Esophagus mucosa (tissue), 1 donor: ENCODE data around the gene TAMM41. TPM values are rescaled to one million over a fixed set of nuclear protein-coding genes. Genes with fewer than 3 reads are reported as not detected.
"Not testable (repeated sequence)": the region's sequence is repeated elsewhere in the genome, so short reads cannot be mapped to it uniquely, and the experiment has no call there.

ENCODE experiments used
- ATAC-seq: fragments of 200-7000 bp; cut with Tn5 transposase; one replicate; pipeline ENCODE4 v1.9.1; 2020
- total RNA-seq: library from RNA; stranded (reverse); gene quantifications from one replicate; pipeline ENCODE4 v1.2.4, GENCODE V29; 2023
- donor health status: DM: yes; HTN: yes; CAD: no.

TAMM41 gene, protein sequence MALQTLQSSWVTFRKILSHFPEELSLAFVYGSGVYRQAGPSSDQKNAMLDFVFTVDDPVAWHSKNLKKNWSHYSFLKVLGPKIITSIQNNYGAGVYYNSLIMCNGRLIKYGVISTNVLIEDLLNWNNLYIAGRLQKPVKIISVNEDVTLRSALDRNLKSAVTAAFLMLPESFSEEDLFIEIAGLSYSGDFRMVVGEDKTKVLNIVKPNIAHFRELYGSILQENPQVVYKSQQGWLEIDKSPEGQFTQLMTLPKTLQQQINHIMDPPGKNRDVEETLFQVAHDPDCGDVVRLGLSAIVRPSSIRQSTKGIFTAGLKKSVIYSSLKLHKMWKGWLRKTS
- 13.6 TPM for total RNA-seq

DNA sequence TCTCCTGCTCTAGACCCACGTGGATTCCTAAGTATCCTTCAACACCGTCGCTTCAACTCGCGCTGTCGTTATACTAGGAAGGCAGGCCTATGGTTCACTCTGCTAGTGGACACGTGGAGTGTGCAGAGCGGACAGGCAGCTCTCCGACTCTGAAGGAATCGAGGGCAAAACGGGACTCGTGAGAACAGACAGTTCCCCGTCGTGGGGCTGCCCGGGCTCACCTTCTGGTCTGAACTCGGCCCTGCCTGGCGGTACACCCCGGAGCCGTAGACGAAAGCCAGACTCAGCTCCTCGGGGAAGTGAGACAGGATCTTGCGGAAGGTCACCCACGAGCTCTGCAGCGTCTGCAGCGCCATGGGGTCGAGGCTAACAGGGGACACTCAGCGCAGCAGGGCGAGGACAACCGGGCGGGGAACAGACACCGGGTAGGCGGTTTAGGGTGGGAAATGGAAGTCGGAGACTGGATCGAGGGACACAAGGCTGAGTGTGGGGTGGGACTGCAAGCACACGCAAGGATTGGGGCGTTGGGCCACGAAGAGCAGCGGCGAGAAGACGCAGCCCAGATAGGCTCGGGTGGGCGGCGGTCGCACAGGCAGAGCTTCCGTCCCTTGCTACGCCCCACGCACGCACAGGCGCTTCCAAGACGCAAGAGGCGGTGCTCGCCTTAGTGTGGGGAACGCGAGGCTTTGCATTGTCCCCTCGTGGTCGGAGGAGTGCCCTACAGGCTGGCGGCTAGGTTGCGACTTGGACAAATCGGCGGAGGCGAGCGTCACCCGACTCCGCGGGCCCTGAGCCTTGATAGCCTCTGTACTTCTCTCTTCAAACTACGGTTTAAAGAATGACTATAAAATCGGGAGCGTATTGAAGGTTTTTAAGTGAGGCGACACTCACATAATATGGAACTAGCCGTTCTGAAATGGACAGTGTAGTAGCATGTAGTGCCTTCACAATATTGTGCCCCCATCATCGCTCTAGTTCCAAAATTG lies at the start of gene TAMM41:
TSS of gene TAMM41 (minus strand) at position 605 of the 986 bp plus-strand sequence. CDS start at position 356, 249 bp downstream.
- peak; percentile 99 for ATAC-seq

DNA sequence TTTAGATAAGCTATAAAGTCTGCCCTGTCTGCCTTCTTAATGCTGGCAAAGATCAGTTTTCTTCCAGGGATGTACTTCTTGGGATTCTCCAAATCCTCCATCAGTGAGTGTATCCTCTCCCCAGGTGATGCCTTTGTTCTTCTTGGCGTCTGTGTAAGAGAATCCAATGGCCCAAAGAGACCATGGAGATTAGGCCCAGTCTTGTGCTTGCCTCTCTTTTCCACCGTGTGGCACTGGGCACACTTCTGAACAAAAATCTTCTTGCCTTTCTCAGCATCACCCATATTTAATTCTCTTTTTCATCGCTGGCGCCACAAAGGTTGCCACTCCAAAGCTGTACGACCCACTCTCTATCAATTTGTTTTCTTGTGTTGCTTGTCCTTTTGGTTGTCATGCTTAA lies 32.2 kb upstream of the TAMM41 start:
- ATAC-seq, result no peak

DNA sequence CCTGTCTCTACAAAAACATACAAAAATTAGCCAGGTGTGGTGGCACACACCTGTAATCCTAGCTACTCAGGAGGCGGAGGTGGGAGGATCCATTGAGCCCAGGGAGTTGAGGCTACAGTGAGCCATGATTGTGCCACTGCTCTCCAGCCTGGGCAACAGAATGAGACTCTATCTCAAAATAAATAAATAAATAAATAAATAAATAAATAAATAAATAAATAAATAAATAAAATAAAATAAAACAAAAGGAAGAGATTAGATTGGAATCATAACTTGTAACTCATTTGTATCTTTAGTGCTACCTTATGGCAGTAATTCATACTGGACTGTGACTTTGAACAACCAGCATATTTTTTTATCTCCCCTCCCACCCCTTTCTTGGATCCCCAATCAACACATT lies 28.0 kb upstream of the TAMM41 start:
- not testable (repeated sequence) for ATAC-seq

DNA sequence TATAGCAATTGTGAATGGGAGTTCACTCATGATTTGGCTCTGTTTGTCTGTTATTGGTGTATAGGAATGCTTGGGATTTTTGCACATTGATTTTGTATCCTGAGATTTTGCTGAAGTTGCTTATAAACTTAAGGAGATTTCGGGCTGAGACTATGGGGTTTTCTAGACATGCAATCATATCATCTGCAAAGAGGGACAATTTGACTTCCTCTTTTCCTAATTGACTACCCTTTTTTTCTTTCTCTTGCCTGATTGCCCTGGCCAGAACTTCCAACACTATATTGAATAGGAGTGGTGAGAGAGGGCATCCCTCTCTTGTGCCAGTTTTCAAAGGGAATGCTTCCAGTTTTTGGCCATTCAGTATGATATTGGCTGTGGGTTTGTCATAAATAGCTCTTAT lies 17.1 kb upstream of the TAMM41 start:
- not testable (repeated sequence) for ATAC-seq

DNA sequence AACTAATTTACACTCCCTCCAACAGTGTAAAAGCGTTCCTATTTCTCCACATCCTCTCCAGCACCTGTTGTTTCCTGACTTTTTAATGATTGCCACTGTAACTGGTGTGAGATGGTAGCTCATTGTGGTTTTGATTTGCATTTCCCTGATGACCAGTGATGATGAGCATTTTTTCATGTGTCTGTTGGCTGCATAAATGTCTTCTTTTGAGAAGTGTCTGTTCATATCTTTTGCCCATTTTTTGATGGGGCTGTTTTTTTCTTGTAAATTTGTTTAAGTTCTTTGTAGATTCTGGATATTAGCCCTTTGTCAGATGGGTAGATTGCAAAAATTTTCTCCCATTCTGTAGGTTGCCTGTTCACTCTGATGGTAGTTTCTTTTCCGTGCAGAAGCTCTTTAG lies 15.9 kb upstream of the TAMM41 start:
- ATAC-seq, result not testable (repeated sequence)

DNA sequence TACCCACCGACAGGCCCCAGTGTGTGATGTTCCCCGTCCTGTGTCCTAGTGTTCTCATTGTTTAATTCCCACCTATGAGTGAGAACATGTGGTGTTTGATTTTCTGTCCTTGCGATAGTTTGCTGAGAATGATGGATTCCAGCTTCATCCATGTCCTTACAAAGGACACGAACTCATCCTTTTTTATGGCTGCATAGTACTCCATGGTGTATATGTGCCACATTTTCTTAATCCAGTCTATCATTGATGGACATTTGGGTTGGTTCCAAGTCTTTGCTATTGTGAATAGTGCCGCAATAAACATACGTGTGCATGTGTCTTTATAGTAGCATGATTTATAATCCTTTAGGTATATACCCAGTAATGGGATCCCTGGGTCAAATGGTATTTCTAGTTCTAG lies 15.5 kb upstream of the TAMM41 start:
- not testable (repeated sequence) for ATAC-seq

DNA sequence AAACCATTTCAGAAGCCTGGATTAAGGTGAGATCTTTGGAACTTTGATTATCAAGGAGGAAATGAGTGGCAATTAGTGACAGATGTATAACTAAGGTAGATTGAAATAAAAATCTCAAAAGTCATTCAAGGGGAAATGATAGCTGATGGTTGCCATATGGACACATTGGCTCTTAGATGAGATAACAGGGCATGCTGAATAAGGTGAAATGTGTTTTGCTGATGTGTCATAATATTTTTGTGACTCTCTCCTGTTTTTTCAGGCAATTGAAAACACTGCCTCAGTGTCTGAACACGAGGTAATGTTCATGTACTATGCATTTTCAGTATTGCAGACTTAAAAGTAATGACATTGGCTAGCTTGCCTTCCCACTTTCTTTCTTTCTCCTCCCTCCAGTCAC lies 13.5 kb upstream of the TAMM41 start:
- ATAC-seq, result not testable (repeated sequence)

DNA sequence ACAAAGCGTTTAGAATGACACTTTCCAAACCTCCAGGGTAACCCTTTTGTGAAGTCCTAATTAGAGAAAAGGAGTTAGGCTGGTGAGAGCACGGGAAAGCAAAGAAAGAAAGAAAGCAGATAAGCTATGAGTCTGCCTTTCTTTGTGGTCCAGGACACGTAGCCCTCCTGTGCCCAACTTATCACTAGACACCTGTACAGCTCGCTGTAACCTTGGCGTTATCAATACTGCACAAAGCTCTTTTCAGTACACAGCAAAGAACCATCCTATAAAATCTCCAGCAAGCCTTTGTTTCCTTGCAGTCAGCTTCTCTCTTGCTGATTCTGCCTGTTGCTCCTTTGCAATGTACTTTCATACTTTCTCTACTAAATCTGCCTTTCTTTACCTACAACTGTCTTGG lies 6.8 kb upstream of the TAMM41 start:
- no peak for ATAC-seq

DNA sequence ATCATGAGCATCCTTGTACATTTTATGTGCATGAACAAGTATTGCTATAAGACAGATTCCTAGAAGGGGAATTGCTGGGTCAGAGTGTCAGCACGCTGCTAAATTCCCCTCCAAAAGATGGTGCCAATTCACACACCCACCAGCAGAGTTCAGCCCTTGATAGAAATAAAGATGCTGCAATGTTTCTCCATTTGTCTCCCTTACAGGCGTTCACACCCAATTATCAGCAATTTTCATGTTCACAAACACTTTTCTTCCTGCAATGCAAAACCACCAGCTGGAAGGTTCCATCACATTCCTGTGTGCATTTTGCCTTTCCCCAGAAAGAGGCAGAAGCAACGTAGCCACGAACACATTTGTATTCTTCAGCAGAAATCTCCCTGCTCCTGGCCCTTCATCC lies 3.3 kb upstream of the TAMM41 start:
- no peak for ATAC-seq

DNA sequence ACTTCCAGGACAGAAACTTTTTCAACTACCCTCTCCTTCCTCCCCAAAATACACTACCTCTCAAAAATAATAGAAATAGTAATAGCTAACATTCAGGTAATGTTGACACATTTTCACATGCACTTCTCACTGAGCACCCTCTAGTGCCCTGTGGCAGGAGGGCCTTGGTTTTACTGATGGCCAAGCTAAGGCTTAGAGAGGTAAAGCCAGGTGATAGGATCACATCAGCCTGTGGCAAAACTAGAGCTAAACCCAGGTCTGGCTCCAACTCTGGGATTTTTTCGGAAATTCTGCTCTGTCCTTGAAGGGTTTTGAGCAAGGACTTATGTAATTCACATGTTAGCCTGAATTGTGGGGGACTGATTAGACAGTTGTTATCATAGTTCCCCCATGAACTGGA lies 922 bp upstream of the TAMM41 start:
- ATAC-seq, result no peak

DNA sequence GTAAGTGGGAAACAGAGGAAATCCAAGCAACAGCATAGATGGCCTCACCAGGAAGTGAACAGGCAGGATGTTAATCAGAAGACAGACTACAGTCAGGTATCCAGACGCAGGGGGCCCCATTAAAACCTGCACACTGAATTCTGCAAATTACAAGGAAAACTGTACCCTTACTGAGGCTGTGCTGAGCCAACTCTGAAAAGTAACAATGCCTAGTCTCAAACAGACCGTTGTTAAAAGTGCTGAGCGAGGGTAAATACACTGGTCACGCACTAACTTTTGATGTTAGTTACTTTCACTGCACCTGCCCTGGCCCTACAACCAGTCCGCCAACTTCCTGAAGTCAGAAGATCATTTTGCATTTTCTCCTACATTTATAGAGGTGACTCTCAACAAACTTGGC lies 1.0 kb downstream of the TAMM41 start:
- no peak for ATAC-seq

DNA sequence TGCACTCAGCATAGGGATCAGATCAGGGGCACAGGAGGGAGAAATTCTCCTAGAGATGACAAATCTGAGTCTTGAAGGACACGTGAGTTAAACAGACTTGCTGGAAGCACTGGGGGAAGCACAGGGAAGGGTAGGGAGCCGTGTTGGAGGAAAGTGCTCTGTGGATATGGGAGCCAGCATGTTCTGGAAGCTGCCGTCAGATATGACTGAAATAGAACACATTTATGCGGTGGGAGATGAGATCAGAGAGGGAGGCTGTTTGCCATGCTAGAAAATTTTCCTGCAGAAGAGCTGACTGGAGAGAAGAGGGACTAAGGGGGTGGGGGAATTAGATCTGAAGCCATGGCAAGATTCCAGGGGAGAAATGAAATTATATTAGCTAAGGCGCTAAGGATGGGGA lies 1.8 kb downstream of the TAMM41 start:
- no peak for ATAC-seq

DNA sequence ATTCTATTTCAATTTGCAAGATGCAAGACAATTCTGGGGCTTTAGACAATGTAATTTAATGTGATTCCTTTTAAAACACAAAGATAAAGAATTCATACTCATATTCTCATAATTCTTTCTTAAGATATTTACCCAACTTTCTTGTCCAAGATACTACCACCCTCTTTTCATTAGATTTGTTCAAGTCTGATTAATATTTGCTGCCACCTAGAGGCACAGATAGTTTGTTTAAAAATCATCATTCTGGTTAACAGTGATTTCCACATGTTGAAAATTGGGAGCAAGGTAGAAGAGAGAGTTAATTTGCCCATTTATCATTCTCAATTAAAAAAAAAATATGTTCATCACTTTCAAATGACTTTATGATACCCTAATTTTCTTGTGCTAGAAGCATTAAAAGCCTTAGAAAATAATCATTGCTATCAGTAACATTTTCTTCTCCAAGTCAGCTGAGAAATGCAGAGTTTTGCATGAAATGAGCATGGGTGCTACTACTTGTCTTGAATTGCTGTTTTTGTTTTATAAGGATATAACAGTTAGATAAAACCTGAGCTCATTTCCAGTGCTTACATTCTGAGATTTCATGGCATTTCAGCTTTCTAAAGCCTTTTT lies 11.6 kb downstream of the TAMM41 start:
- ATAC-seq, result no peak

DNA sequence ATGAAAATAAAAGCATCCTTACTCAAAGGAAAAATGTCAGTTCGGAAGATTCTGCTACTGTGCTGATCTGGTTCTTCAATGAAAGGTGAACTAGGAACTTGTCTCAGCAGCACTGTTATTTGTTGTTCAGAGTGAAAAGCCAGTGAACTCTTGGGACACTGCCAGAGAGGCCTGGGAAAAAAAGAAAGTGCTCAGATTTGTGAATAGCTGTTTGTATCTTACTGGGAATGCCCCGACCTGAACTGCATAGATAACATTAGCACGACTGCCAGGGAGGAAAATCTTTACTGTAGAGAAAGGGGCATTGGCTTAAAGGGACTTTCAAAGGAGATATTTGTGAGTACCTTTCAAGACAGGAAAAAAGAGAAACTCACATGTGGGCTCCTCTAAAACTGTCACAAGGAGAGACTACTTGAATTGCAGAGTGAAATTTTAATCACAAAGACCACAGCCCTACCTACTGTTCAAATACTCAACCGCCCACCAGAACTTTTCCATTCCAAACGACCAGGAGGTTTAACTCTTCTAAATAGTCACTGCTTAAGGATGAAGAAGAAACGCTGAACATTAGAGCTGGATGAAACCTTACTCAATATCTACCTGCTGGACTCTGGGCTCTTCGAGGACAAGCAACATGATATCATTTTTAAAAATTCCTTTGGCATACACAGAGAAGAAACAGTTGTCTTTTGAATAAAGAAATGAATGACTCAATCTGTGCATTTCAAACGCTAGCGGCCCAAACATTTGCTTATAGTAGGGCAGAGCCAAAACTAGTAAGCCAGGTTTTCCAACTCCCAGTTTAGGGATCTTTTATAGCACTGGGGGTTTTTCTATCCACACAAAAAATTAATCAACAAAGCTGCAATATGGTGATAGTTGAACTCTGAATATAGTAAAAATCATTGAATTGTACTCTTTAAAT lies 13.4 kb downstream of the TAMM41 start:
- no peak for ATAC-seq

DNA sequence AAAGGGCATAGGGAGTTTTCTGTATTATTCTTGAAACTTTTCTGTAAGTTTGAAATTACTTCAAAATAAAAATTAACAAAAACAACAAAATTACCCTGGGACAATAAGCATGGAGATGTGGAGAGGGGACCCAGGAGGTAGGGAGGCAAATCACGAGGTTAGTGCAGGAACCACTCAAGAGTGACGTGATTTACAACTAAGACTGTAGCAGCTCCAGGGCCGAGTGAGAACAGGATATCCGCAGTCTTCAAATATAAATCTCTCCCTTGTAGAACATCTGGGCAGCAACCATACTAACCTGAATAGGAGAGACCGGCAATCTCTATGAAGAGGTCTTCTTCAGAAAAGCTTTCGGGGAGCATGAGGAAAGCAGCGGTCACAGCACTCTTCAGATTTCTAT lies 17.3 kb downstream of the TAMM41 start:
- ATAC-seq, result no peak

DNA sequence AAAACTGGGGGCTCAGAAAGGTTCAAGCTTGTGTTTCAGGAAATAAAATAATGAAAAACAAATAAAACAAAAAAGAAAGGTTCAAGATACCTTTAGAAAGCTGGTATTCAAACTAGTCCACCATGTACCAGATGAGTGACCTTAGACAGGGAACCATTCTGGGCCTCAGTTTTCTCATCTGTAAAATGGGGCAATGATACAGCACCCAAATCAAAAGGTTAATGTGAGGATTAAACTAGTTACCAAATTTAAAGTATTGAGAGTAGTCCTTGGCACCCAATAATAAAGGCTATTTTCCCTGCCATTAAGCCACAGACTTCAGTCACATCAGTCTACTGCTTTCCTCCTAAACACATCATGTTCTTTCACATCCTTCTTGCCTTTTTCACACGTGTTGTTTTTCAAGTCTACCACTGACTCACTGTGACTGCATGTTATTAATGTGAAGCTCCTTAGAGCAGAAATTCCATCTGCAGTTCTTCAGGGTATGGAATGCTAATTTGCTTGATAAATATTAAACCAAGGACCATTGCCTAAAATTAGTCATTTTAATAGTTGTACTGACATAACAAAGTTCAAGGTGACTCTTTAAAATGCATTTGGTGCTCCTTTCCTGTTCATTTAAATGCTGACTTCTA lies 19.9 kb downstream of the TAMM41 start:
- no peak for ATAC-seq

DNA sequence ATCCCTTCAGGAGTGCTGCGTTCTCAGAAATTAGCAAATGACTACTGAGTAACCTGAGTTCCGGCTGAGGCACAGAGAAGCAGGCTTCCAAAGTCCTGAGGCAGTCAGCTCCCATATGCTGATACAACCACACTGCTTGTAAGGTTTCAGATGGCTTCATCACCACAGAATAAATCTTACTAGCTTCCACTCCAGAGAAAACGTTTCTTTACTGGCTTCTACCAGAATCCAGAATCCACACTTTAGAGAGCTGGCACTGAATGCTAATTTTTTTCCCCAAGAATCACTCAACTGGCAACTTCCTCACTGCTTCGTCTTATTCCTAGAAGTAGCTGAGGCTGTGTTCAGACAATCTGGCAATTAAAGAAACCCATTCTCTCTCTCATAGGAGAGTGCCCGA lies 21.4 kb downstream of the TAMM41 start:
- ATAC-seq, result no peak

DNA sequence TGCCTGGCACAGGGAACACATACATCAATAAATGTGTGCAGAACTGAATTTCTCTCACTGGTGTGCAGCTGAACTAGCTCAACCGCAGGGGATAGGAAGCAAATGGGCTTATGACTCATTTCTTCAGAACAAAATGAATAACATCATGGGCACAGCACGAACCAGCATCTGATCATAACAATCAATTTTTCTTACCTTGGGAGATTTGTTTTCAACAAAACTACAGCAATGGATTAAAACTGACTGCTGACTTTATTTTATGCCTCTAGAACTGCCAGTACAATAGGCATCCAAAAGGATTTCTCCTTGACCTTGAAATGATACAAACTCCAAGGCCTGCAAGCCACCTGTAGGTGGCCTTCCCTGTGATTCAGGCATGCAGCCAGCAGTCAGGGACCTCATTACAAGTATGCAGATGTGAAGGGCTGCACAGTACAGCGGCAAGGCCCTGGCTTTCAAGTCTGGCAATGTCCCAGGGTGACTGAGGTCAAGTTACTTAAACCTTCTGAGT lies 26.1 kb downstream of the TAMM41 start:
- ATAC-seq, result no peak

DNA sequence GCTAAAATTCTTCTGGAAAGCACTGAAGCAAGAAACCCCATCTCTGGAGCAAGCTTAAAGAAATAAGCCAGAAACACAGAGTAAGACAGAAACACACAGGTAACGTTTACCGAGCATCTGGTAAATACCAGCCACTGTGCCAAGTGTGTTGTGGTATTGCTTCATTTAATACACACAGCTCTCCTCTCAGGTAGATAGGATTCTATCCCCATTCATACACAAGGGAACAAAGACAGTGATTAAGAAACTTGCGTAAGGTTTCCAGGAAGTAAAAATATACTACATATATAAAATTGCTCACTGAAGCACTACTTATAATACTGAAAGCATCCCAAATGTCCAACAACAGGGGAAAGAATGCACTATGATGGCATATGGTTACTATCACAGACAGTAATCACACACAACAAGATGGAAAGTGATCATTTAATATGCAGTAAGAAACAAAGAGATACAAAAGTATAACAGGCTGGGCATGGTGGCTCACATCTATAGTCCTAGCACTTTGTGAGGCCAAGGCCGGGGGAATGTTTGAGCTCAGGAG lies 27.5 kb downstream of the TAMM41 start:
- ATAC-seq, result peak; percentile 88

DNA sequence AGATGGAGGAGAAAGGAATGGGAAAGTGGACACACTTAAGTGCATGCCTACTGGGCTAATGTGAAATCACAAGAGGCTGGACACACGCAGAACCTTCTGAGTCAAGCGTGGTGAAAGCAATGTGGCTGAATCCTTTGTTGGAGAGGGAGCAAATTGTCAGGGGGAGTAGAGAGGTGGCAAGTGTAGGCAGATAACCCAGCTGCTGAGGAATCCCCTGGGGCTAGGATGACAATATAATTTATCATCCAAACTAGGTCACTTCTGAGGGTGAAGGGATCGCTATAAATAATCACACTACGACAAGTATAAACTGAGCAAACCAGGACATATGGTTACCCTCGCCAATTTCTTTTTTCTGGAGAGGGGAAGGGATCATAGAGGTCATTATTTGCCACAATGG lies 28.7 kb downstream of the TAMM41 start:
- ATAC-seq, result peak; percentile 59

DNA sequence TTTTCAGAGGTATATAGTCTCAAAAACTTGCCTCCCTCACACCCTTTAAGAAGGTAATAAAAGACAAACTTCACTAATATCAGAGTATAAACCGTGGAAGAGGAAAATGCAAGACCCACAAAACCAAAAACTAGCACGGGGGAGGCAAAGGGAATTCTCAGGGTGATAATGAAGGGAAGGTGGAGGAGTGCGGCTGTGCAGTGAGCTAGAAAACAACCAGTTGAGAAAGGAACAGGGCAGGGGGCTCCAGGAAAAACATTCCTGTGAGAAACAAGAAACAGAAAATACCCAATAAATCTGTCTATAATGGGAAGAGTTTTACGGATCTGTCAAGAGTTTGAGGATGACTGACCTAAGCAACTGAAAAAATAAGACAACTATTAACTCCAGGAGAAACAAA lies 31.6 kb downstream of the TAMM41 start:
- ATAC-seq, result no peak
